ENCODE results near the gene AURKAIP1.

DNA sequence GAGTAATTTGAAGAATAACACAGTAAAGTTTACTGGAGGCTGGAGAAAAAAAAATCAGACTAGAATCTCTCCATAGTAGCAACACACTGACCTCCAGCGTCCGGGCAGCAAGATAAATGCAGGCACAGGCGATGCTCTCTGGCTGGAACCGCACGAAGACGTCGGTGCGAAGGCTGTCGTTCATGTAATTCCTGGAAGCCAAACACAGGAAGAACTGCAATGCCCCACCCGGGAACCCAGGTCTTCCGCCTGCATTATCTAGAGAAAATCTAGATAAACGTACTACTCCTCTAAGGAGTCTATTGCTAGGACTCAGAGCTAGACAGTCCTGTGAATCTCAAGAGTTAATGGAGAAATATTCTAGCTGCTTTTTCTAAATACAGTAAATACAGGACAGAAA, 15.7 kb upstream of the AURKAIP1 start:
- TF ChIP-seq, protein P1, sequence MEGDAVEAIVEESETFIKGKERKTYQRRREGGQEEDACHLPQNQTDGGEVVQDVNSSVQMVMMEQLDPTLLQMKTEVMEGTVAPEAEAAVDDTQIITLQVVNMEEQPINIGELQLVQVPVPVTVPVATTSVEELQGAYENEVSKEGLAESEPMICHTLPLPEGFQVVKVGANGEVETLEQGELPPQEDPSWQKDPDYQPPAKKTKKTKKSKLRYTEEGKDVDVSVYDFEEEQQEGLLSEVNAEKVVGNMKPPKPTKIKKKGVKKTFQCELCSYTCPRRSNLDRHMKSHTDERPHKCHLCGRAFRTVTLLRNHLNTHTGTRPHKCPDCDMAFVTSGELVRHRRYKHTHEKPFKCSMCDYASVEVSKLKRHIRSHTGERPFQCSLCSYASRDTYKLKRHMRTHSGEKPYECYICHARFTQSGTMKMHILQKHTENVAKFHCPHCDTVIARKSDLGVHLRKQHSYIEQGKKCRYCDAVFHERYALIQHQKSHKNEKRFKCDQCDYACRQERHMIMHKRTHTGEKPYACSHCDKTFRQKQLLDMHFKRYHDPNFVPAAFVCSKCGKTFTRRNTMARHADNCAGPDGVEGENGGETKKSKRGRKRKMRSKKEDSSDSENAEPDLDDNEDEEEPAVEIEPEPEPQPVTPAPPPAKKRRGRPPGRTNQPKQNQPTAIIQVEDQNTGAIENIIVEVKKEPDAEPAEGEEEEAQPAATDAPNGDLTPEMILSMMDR (IDR thresholded peaks at IDR 0.05): no peak
- TF ChIP-seq POLR2A (IDR thresholded peaks at IDR 0.05): no peak

Measured in Peyer's patch (tissue), 4 donors.